GM10248 (cell line): ENCODE results near the gene UNC13B.

Source experiments
- CTCF ChIA-PET: fragments of 300-600 bp; sonication (Branson Sonifier 250); formaldehyde crosslinking; extraction: SDS; loops from one replicate; lab custom pipeline; 2021; ENCODE audit warnings: antibody characterized with exemption; lab: Yijun Ruan, JAX
- POLR2A ChIA-PET: fragments of 350-650 bp; sonication (Branson Sonifier 250); formaldehyde crosslinking; extraction: SDS; loops from one replicate; lab custom pipeline; 2020; ENCODE audit warnings: antibody characterized with exemption; lab: Yijun Ruan, JAX
- DNase-seq: peaks from one replicate; pipeline ENCODE4 v3.0.0; 2012; ENCODE audit errors: extremely low spot score
- TF ChIP-seq, protein P1 (sequence below): IDR thresholded peaks from 2 replicates; pipeline ENCODE4 v1.5.1; 2012; ENCODE audit warnings: mild to moderate bottlenecking, low read depth; ENCODE audit errors: extremely low read depth, missing control alignments, control extremely low read depth

UNC13B gene

DNA sequence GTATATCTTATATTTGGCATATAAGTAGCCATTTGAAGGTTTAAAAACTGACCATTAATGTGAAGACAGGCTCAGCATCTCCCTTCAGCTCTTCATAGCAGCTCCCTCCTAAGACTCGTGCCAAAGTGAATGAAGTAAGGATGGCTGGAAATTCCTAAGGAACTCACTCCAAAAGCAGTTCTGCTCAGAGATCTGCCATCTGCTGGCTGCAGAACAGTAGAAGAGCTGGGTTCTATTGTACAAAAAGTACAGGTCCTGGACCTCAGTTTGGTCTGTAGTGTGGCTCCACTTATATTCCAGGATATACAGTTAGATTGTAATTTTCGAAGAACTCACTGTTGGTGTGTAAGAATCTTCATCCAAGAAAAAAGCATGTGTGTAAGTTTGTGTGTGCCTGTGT is 223.2 kb downstream of the UNC13B start:
- TF ChIP-seq, protein P1, sequence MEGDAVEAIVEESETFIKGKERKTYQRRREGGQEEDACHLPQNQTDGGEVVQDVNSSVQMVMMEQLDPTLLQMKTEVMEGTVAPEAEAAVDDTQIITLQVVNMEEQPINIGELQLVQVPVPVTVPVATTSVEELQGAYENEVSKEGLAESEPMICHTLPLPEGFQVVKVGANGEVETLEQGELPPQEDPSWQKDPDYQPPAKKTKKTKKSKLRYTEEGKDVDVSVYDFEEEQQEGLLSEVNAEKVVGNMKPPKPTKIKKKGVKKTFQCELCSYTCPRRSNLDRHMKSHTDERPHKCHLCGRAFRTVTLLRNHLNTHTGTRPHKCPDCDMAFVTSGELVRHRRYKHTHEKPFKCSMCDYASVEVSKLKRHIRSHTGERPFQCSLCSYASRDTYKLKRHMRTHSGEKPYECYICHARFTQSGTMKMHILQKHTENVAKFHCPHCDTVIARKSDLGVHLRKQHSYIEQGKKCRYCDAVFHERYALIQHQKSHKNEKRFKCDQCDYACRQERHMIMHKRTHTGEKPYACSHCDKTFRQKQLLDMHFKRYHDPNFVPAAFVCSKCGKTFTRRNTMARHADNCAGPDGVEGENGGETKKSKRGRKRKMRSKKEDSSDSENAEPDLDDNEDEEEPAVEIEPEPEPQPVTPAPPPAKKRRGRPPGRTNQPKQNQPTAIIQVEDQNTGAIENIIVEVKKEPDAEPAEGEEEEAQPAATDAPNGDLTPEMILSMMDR = no peak
- no peak for DNase-seq
- CTCF ChIA-PET = no interaction called here
- POLR2A ChIA-PET = no interaction called here

DNA sequence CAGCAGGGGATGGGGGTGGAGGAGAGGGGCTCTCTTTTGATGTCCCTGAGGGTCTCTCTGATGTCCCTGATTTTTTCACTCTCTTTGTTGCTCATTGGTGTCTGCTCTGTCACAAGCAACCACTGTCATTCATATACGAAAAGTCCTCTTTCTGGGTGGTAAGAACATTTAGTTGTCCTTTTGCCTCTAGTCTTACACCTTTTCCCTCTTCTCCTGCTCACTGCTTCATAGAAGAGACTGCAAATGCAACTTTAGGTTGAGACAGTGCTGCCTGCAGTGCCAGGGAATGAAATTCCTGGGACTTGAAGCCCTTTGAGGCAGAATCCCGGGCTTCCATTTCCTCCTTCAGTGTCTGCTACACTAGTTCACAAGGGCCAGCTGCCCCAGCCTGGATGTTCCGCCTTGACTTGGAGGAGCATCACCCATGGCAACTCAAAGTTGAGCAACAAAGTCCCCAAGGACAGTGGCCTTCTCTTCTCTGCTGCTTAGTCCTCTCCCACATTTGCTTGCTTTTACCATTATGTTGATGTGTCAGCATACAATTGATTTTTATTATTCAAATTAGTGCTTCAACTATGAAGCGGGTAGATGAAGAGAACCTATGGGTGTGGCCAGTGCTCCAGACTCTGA is 233.4 kb downstream of the UNC13B start:
- ChIA-PET CTCF (interaction anchor here (1.1 kb wide), 1 partner anchor 14 kb away, joined by 3 read pairs; no protein-coding TSS in a partner anchor), POLR2A (no interaction called here)
- TF ChIP-seq, protein P1 = no peak
- no peak for DNase-seq

GRCh38 chr9:35395706-35396101 is 233.9 kb downstream of the UNC13B start:
- CTCF ChIA-PET = no interaction called here
- TF ChIP-seq, protein P1 = no peak
- no peak for DNase-seq
- POLR2A ChIA-PET = no interaction called here

DNA sequence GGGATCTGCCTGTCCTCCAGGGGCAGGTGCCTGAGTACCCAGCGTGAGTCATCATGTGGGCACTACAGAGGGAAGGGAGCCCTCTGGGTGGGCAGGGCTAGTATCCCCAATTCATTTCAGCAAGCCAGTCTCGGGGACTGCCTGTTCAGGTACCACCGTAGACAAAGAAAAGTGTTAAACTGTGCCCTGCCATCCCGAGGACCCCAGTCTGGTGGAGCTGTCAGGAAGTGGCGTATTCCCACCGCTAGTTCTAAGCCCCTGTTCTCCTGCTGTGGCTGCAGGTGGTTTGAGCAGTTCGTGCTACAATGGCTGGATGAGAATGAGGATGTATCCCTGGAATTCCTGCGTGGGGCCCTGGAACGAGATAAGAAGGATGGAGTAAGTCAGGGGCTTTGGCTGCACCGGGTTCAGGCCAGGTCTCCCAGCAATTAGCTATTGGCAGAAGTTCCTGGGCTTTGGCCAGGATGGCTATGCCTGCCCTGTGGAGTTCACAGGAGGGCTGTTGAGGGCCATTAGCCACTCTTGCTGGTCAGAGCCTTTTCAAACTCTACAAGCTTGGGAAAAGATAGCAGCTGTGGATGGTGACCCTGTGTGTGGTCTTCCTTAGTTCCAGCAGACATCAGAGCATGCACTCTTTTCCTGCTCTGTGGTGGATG is 234.9 kb downstream of the UNC13B start:
- no peak for DNase-seq
- TF ChIP-seq, protein P1 = no peak
- ChIA-PET POLR2A (no interaction called here), CTCF (interaction anchor here (1.5 kb wide), 1 partner anchor 8 kb away, joined by 7 read pairs; no protein-coding TSS in a partner anchor)

DNA sequence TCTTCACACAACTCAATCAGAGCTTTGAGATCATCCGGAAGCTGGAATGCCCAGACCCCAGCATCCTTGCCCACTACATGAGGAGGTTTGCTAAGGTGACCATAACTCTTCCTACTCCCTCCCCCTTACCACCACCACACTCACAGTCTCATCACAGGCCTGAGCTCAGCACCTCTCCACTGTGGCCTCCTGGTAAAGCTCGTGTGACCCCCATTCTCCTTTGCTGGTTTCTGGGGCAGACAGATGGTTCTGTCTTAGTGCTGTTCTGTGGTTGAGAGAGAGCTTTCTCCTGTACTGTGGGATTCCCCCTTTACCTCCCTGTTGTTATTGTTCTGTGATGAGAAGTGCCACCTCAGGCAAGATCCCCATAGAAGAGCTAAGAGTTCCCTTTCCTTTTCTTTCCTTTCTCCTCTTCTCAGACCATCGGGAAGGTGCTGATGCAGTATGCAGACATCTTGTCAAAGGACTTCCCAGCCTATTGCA is 235.4 kb downstream of the UNC13B start:
- CTCF ChIA-PET = interaction anchor here (1.0 to 1.6 kb wide), 4 partner anchors 9 to 58 kb away, joined by 3 to 7 read pairs (median 4); no protein-coding TSS in a partner anchor
- POLR2A ChIA-PET = no interaction called here
- no peak for DNase-seq

GRCh38 chr9:35397923-35398322 is 236.1 kb downstream of the UNC13B start:
- DNase-seq = no peak
- ChIA-PET POLR2A (no interaction called here), CTCF (interaction anchor here (1.0 to 1.6 kb wide), 4 partner anchors 9 to 58 kb away, joined by 3 to 7 read pairs (median 4); no protein-coding TSS in a partner anchor)
- TF ChIP-seq, protein P1 = no peak

More for the DNA sequence above, 235.4 kb downstream of the UNC13B start:
- TF ChIP-seq, protein P1 = no peak
